Astrocyte of the spinal cord (primary cell): ENCODE measurements around the gene HNRNPA2B1.

Experiments used
- DNase-seq: peaks from one replicate; pipeline ENCODE4 v3.0.0; 2011; ENCODE audit warnings: low read depth, low spot score
- H3K4me3 ChIP-seq: 2 replicates; pipeline ENCODE4 v1.5.1; 2011; ENCODE audit warnings: low read depth, mild to moderate bottlenecking, low read length, moderate library complexity
- CTCF ChIP-seq: IDR thresholded peaks from 2 replicates; pipeline ENCODE4 v1.5.1; 2012; ENCODE audit warnings: low read depth, mild to moderate bottlenecking, low read length, inconsistent platforms
- in situ Hi-C: cut with HindIII; loops from 2 replicates; pipeline ENCODE4 v1.10.0; 2017; ENCODE audit warnings: low sequenced_read_pairs

HNRNPA2B1 gene

GRCh38 chr7:26183545-26184280, 16.8 kb downstream of the HNRNPA2B1 start:
- in situ Hi-C loops, result no loop called here
- H3K4me3 ChIP-seq, result no peak overlapping the region
- DNase-seq, result no peak
- no peak for TF ChIP-seq CTCF

- in situ Hi-C loops, result no loop called here
- H3K4me3 ChIP-seq, result no peak overlapping the region
- no peak for TF ChIP-seq CTCF
- DNase-seq, result no peak
Observed at GRCh38 chr7:26182706-26183105, 17.8 kb downstream of the HNRNPA2B1 start.

- in situ Hi-C loops, result no loop called here
Observed at GRCh38 chr7:26182283-26182682, 18.3 kb downstream of the HNRNPA2B1 start.

GRCh38 chr7:26181474-26182227, 18.9 kb downstream of the HNRNPA2B1 start:
- in situ Hi-C loops, result no loop called here
- no peak for DNase-seq
- H3K4me3 ChIP-seq, result no peak overlapping the region
- TF ChIP-seq CTCF, result no peak

More at GRCh38 chr7:26182283-26182682, 18.3 kb downstream of the HNRNPA2B1 start:
- TF ChIP-seq CTCF, result no peak
- no peak for DNase-seq
- no peak overlapping the region for H3K4me3 ChIP-seq

GRCh38 chr7:26180792-26181198, 19.8 kb downstream of the HNRNPA2B1 start:
- H3K4me3 ChIP-seq, result no peak overlapping the region
- no peak for DNase-seq
- in situ Hi-C loops, result no loop called here
- TF ChIP-seq CTCF, result no peak

- in situ Hi-C loops, result no loop called here
- TF ChIP-seq CTCF, result no peak
- H3K4me3 ChIP-seq, result no peak overlapping the region
- DNase-seq, result no peak
Observed at GRCh38 chr7:26179826-26180497, 20.6 kb downstream of the HNRNPA2B1 start.
